ENCODE data around the gene CMTM7. TPM values are rescaled to one million over a fixed set of nuclear protein-coding genes. Genes with fewer than 3 reads are reported as not detected.

The CMTM7 gene
- total and polyA plus RNA-seq, 9 donors: 3.9 to 23.2 (median 18.8) TPM

DNA sequence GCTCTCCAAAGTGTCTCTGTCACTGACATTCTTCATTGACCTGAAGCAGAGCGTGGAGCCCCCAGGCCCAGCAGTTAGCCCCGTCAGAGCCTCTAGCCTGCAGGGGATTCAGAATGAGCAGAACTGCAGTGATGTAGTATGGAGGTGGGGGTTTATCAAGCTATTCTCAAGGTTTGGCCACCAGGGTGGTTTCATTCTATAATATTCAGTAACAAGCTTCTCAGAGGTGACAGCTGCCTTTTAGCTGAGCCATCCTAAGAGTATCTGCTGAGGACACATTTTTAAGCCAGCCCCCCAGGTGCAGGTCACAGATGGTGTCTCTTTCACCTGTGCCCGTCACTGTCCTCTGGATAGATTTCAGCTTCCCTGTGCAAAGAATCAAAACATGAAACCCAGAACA lies 31.9 kb downstream of the CMTM7 start:
- WGBS (ENCODE audit: insufficient coverage): 70% methylated on average over 1 of the region's 3 CpGs
- H3K27me3 ChIP-seq (ENCODE audit: control insufficient read depth, insufficient read depth, low read length): no peaks in the 10 kb centered on the region
- no peaks in the 10 kb centered on the region for H3K9me3 ChIP-seq (replicated peaks; ENCODE audit: control insufficient read depth, low read depth, low read length)
- DNase-seq: no peak
- H3K36me3 ChIP-seq (ENCODE audit: control insufficient read depth, insufficient read depth, low read length): no peaks in the 10 kb centered on the region
- peaks cover 47% of the 10 kb centered on the region for H3K4me1 ChIP-seq (ENCODE audit: control insufficient read depth, insufficient read depth, low read length)
- no peak overlapping the region for H3K4me3 ChIP-seq (ENCODE audit: low read length)
- no peak overlapping the region for H3K27ac ChIP-seq (ENCODE audit: low read length)

DNA sequence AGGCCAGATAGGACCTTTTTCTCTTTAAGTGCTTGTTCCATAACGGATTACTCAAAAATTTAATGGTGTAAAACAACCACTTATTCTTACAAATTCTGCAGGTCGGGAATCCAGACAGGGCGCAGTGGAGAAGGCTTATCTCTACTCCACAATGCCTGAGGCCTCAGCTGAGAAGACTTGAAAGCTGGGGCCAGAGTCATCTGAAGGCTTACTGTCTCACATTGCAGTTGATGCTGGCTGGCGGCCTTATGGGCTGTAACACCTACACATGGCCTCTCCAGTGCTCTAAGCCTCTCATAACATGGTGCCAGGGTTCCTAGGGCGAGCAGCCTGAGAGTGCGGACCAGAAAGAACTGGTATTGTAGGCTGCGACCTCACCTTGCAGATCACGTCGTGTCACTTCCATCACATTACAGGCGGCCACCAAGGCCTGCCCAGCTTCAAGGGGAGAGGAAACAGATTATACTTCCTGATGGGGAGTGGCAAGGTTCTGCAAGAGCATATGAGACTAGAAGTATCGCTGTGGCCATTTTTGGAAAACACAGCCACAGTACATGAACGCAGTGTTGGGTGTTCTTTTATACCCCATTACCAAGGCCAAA lies 32.4 kb downstream of the CMTM7 start:
- H3K27ac ChIP-seq (ENCODE audit: low read length): no peak overlapping the region
- H3K4me3 ChIP-seq (ENCODE audit: low read length): no peak overlapping the region
- peaks cover 47% of the 10 kb centered on the region for H3K4me1 ChIP-seq (ENCODE audit: control insufficient read depth, insufficient read depth, low read length)
- H3K9me3 ChIP-seq (replicated peaks; ENCODE audit: control insufficient read depth, low read depth, low read length): no peaks in the 10 kb centered on the region
- DNase-seq: no peak
- H3K36me3 ChIP-seq (ENCODE audit: control insufficient read depth, insufficient read depth, low read length): no peaks in the 10 kb centered on the region
- H3K27me3 ChIP-seq (ENCODE audit: control insufficient read depth, insufficient read depth, low read length): no peaks in the 10 kb centered on the region
- 89% methylated on average over 5 of the region's 12 CpGs for WGBS (ENCODE audit: insufficient coverage)

DNA sequence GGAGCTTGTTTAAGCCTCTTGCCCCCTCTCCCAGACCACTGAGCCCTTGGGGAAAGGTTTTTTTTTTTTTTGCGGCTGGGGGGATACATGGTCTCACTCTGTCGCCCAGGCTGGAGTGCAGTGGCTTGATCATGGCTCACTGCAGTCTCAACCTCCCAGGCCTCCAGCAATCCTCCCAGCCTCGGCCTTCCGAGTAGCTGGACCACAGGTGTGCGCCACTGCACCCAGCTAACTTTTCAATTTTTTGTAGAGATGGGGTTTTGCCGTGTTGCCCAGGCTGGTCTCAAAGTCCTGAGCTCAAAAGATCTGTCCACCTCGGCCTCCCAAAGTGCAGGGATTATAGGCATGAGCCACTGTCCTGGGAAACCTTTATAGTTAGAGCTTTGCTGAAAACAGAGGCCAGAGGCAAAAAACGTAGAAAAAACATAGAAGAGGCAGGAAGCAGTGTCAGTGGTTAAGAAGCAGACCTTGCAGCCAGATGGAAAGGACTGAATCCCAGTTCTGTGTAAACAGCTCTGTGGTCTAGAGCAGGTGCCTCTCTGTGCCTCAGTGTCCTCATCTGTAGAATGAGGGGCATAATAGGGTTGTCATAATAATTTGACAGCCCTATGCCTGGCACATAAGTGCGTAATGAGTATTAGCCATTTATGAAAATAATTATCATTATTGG lies 33.1 kb downstream of the CMTM7 start:
- Histone ChIP-seq H3K4me1 (ENCODE audit: control insufficient read depth, insufficient read depth, low read length) (peaks cover 47% of the 10 kb centered on the region), H3K27me3 (ENCODE audit: control insufficient read depth, insufficient read depth, low read length) (no peaks in the 10 kb centered on the region), H3K4me3 (ENCODE audit: low read length) (no peak overlapping the region), H3K27ac (ENCODE audit: low read length) (no peak overlapping the region), H3K36me3 (ENCODE audit: control insufficient read depth, insufficient read depth, low read length) (no peaks in the 10 kb centered on the region), H3K9me3 (replicated peaks; ENCODE audit: control insufficient read depth, low read depth, low read length) (no peaks in the 10 kb centered on the region)
- DNase-seq: no peak
- WGBS (ENCODE audit: insufficient coverage): 67% methylated on average over 6 of the region's 9 CpGs

DNA sequence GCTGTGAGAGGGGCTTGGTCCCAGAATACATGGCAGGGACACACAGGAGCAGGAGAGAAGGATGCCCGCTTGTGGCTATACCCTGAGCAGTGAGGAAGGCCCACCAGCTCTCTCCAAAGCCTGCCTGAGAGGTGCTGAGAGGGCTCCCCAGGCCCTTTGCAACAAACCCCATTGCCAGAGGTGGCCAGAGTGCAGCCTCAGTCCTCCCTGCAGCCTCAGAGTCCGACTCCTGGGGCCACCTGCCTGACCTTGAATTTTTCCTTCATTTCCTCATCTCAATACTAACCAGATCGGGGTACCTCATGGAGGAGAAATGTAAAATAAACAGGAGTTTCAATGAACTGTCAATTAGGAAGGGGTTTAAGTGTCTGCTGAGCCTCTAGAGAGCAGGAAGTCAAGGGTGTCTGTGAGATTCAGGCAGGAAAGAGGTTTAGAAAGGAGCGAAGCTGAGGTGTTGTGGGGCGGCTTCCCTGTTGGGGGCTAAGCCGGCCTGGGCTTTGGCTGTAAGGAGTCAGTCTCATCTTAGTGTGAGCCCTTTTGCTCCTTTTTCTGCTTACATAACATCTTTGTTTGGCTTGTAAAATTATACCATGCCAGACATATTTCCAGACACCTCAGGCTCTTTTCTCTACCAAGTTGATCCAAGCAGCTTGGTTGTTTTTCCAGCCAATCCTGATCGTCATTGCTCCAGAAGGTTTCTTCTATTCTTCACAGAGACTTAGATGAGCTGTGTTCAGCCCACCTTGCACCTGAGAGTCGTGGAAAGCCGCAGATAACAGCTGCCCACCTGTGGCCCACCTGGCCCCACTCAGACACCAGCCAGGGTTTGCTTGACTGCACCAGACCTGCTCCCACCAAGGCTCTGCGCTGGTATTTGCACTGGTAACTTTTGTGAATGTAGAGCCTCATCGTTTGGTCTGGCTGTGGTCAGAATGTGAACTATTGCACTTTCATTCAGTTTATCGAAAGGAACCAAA lies 36.7 kb downstream of the CMTM7 start:
- no peaks in the 10 kb centered on the region for H3K36me3 ChIP-seq (ENCODE audit: control insufficient read depth, insufficient read depth, low read length)

DNA sequence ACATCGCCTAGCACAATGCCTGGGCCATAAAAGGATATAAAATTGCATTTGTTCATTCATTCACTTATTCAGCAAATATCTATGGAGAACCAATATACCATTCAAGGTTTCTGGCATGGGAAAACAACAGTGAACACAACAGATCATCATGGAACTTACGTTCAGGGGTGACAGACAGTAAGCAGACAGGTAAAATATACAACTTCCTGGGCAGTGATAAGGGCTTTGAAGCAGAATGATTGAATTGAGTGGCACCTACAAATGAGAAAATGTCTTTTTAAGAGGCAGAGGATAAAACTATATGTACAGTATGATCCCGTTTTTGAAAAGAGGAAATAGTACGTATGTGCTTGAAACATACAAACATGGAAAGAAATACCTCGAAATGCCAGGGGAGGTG lies 39.2 kb downstream of the CMTM7 start:
- no peaks in the 10 kb centered on the region for H3K9me3 ChIP-seq (replicated peaks; ENCODE audit: control insufficient read depth, low read depth, low read length)
- 80% methylated on average over 1 of the region's 5 CpGs for WGBS (ENCODE audit: insufficient coverage)
- H3K27ac ChIP-seq (ENCODE audit: low read length): no peak overlapping the region
- no peaks in the 10 kb centered on the region for H3K36me3 ChIP-seq (ENCODE audit: control insufficient read depth, insufficient read depth, low read length)
- H3K4me1 ChIP-seq (ENCODE audit: control insufficient read depth, insufficient read depth, low read length): peaks cover 14% of the 10 kb centered on the region
- no peak for DNase-seq
- no peak overlapping the region for H3K4me3 ChIP-seq (ENCODE audit: low read length)
- no peaks in the 10 kb centered on the region for H3K27me3 ChIP-seq (ENCODE audit: control insufficient read depth, insufficient read depth, low read length)

More for the DNA sequence above, 36.7 kb downstream of the CMTM7 start:
- no peak overlapping the region for H3K4me3 ChIP-seq (ENCODE audit: low read length)
- peaks cover 28% of the 10 kb centered on the region for H3K4me1 ChIP-seq (ENCODE audit: control insufficient read depth, insufficient read depth, low read length)
- H3K9me3 ChIP-seq (replicated peaks; ENCODE audit: control insufficient read depth, low read depth, low read length): no peaks in the 10 kb centered on the region
- no peak for DNase-seq
- H3K27ac ChIP-seq (ENCODE audit: low read length): no peak overlapping the region
- H3K27me3 ChIP-seq (ENCODE audit: control insufficient read depth, insufficient read depth, low read length): no peaks in the 10 kb centered on the region
- WGBS (ENCODE audit: insufficient coverage): 60% methylated on average over 3 of the region's 12 CpGs

DNA sequence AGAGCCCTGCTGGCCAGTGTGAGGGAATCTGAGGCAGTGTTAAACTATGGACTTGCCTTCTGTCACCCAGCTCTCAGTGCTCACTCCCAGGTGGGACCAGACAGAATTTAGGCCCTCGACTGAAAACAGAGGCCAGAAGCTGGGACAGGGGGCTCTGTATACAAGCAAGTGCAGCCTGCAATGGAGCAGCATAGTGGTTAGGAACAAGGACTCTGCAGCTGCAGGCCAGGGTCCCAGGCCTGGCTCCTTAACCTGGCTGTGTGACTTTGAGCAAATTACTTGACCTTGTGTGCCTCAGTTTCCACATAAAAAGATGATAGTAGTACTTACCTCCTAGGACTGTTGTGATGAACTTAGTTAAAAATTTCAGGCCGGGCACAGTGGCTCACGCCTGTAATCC lies 39.8 kb downstream of the CMTM7 start:
- Histone ChIP-seq H3K4me3 (ENCODE audit: low read length) (no peak overlapping the region), H3K27me3 (ENCODE audit: control insufficient read depth, insufficient read depth, low read length) (no peaks in the 10 kb centered on the region), H3K9me3 (replicated peaks; ENCODE audit: control insufficient read depth, low read depth, low read length) (no peaks in the 10 kb centered on the region), H3K27ac (ENCODE audit: low read length) (no peak overlapping the region), H3K36me3 (ENCODE audit: control insufficient read depth, insufficient read depth, low read length) (no peaks in the 10 kb centered on the region), H3K4me1 (ENCODE audit: control insufficient read depth, insufficient read depth, low read length) (peaks cover 14% of the 10 kb centered on the region)
- 93% methylated on average over 3 of the region's 3 CpGs for WGBS (ENCODE audit: insufficient coverage)
- DNase-seq: no peak

DNA sequence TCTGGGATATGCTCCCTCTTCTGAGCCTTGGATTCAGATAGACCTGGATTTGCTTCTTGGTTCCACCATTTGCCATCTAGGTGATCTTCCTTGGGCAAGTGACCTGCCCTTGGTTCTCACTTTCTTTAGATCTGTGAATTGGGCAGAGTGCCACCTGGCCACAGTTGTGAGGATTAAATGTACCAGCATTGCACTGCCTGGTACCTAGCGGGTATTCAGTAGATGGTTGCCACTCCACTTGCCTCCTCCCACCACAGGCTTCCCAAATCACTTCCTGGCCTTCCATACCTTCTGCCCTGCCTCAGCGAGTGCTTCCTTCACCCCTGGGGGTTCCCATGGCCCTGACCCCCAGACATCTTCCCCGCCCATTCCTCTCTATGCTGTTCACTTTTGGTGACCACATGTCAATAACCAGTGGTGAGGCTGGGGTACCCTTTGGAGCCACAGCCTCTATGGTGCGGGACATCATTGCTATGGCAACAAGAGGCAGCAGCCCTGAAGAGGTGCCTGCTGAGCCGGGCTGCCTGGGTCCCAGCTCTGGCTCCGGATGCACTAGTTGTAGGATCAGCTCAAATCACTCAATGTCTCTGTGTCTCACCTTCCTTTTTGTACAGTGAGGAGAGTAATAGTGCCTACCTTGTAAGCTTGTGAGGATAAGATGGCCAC lies 40.5 kb downstream of the CMTM7 start:
- no peak for DNase-seq
- H3K27me3 ChIP-seq (ENCODE audit: control insufficient read depth, insufficient read depth, low read length): no peaks in the 10 kb centered on the region
- H3K9me3 ChIP-seq (replicated peaks; ENCODE audit: control insufficient read depth, low read depth, low read length): no peaks in the 10 kb centered on the region
- no peak overlapping the region for H3K27ac ChIP-seq (ENCODE audit: low read length)
- H3K36me3 ChIP-seq (ENCODE audit: control insufficient read depth, insufficient read depth, low read length): no peaks in the 10 kb centered on the region
- 93% methylated on average over 5 of the region's 6 CpGs for WGBS (ENCODE audit: insufficient coverage)
- H3K4me3 ChIP-seq (ENCODE audit: low read length): no peak overlapping the region
- peaks cover 14% of the 10 kb centered on the region for H3K4me1 ChIP-seq (ENCODE audit: control insufficient read depth, insufficient read depth, low read length)

DNA sequence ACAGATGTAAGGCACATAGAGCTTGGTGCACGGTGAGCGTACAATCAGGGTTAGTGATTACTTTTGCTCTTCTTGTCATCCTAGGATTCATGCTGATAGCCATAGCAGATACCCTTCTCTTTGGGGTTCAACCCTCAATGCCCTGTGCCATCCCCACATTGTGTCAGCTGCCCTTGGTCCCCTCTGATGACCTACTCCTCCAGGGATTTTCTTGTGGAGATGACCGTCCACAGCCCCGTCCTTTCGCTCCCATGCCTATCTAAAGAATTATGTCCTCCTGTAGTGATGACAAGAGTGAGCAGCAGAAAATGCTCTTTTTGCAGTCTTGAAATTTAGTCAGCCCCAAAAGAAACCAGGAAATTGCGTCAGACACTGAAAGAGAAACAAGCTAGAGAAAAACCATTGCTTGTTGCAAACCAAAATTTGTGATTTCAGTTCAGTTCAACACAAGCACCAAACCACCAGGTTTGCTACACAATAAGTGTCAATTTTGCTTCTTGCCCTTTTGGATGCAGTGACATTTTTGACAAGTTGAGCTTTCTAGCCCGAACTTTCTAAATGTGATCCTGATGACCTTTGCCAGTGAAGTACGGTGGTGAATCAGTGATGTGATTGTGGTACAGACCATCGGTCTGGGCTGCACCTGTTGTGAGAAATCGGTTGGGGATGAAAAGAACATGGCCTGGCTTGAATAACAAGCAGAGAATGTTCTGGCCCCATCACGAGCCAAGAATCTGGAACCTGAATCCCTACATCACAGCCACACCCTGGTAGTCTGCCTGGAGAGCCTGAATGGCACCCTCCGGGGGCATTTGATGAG lies 41.3 kb downstream of the CMTM7 start:
- Histone ChIP-seq H3K4me3 (ENCODE audit: low read length) (no peak overlapping the region), H3K36me3 (ENCODE audit: control insufficient read depth, insufficient read depth, low read length) (no peaks in the 10 kb centered on the region), H3K27ac (ENCODE audit: low read length) (no peak overlapping the region), H3K27me3 (ENCODE audit: control insufficient read depth, insufficient read depth, low read length) (no peaks in the 10 kb centered on the region), H3K9me3 (replicated peaks; ENCODE audit: control insufficient read depth, low read depth, low read length) (no peaks in the 10 kb centered on the region), H3K4me1 (ENCODE audit: control insufficient read depth, insufficient read depth, low read length) (peaks cover 13% of the 10 kb centered on the region)
- no peak for DNase-seq
- WGBS (ENCODE audit: insufficient coverage): 64% methylated on average over 6 of the region's 12 CpGs

DNA sequence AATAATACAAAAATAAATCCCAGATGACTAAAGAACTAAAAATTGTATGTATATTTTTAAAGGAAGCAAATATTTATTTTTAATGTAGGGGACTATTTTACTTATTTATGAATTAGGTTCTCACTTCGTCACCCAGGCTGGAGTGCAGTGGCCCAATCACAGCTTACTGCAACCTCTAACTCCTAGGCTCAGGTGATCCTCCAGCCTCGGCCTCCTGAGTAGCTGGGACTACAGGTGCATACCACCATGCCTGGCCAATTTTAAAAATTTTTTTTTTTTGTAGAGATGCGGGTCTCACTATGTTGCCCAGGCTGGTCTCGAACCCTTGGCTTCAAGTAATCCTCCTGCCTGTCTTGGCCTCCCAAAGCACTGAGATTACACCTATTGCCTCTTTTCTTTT lies 42.6 kb downstream of the CMTM7 start:
- Histone ChIP-seq H3K9me3 (replicated peaks; ENCODE audit: control insufficient read depth, low read depth, low read length) (no peaks in the 10 kb centered on the region), H3K36me3 (ENCODE audit: control insufficient read depth, insufficient read depth, low read length) (no peaks in the 10 kb centered on the region), H3K4me1 (ENCODE audit: control insufficient read depth, insufficient read depth, low read length) (peaks cover 11% of the 10 kb centered on the region), H3K4me3 (ENCODE audit: low read length) (no peak overlapping the region), H3K27ac (ENCODE audit: low read length) (no peak overlapping the region), H3K27me3 (ENCODE audit: control insufficient read depth, insufficient read depth, low read length) (no peaks in the 10 kb centered on the region)
- WGBS (ENCODE audit: insufficient coverage): no CpG with 5 or more reads among the region's 4 CpGs
- DNase-seq: no peak
